Common myeloid progenitor, CD34-positive (primary cell): ENCODE data around the gene EFNA5.

Source experiments
- CTCF ChIA-PET: fragments of 350-600 bp; sonication (Branson Sonifier 250); formaldehyde crosslinking; loops from one replicate; lab custom pipeline; 2021; ENCODE audit warnings: antibody characterized with exemption; lab: Charles Lee
- POLR2A ChIA-PET: fragments of 350-600 bp; sonication (Branson Sonifier 250); formaldehyde crosslinking; loops from one replicate; lab custom pipeline; 2021; ENCODE audit warnings: antibody characterized with exemption; lab: Charles Lee
- DNase-seq, 3 donors: peaks; one replicate each; pipeline versions ENCODE4 v3.0.0 to v3.0.0-alpha.2; 2013
- H3K27ac ChIP-seq, 2 experiments: 1 replicate in 1 of 2; 2 replicates in 1 of 2; pipeline ENCODE4 v1.7.0; 2013; ENCODE audit warnings: inconsistent platforms in 2 of 2, low read length in 2 of 2, mild to moderate bottlenecking in 2 of 2, low read depth in 1 of 2, moderate library complexity in 1 of 2; ENCODE audit not compliant: severe bottlenecking in 2 of 2, insufficient read depth in 1 of 2, poor library complexity in 1 of 2
- H3K27me3 ChIP-seq, 5 experiments: replicated peaks in 2 of 5; 1 replicate in 3 of 5; 2 replicates in 2 of 5; pipeline versions ENCODE4 v1.6.1 to v1.7.0; 2013; ENCODE audit warnings: low read length in 4 of 5, mild to moderate bottlenecking in 2 of 5, moderate library complexity in 2 of 5, inconsistent platforms in 1 of 5; ENCODE audit not compliant: insufficient read depth in 5 of 5, control insufficient read depth in 4 of 5
- H3K36me3 ChIP-seq, 4 experiments: 1 replicate in 2 of 4; 2 replicates in 2 of 4; pipeline versions ENCODE4 v1.6.1 to v1.7.0; 2013; ENCODE audit warnings: low read length in 3 of 4, control low read depth in 1 of 4, mild to moderate bottlenecking in 1 of 4; ENCODE audit not compliant: control insufficient read depth in 4 of 4, insufficient read depth in 4 of 4
- H3K4me1 ChIP-seq, 4 experiments: 1 replicate in 3 of 4; 2 replicates in 1 of 4; pipeline versions ENCODE4 v1.6.1 to v1.7.1; 2013; ENCODE audit warnings: low read length in 3 of 4, mild to moderate bottlenecking in 3 of 4, control low read depth in 1 of 4, inconsistent platforms in 1 of 4, moderate library complexity in 1 of 4; ENCODE audit not compliant: control insufficient read depth in 4 of 4, insufficient read depth in 4 of 4; ENCODE audit errors: control extremely low read depth in 1 of 4
- H3K4me3 ChIP-seq, 7 experiments: 1 replicate in 4 of 7; 2 replicates in 3 of 7; pipeline versions ENCODE4 v1.5.1 to v1.7.0; 2013; ENCODE audit warnings: mild to moderate bottlenecking in 7 of 7, low read length in 6 of 7, moderate library complexity in 6 of 7, inconsistent platforms in 2 of 7, low read depth in 2 of 7, control low read depth in 1 of 7; ENCODE audit not compliant: insufficient read depth in 4 of 7, control insufficient read depth in 1 of 7; ENCODE audit errors: extremely low read depth in 1 of 7
- H3K9me3 ChIP-seq, 5 experiments: 1 replicate in 4 of 5; 2 replicates in 1 of 5; pipeline versions ENCODE4 v1.6.1 to v1.7.1; 2013; ENCODE audit warnings: low read length in 4 of 5, mild to moderate bottlenecking in 2 of 5, inconsistent platforms in 1 of 5, low read depth in 1 of 5, moderate library complexity in 1 of 5; ENCODE audit not compliant: control insufficient read depth in 4 of 5, insufficient read depth in 2 of 5; ENCODE audit errors: control extremely low read depth in 1 of 5
- WGBS: methylation state at CpG from one replicate; pipeline ENCODE4 v1.1.5; 2013; ENCODE audit not compliant: insufficient coverage; 5-methylcytosine and 5-hydroxymethylcytosine counted together

Gene EFNA5

GRCh38 chr5:107704681-107705401 is 34.1 kb upstream of the EFNA5 start:
- H3K27me3 ChIP-seq = no peaks in the 10 kb centered on the region
- H3K36me3 ChIP-seq = no peaks in the 10 kb centered on the region
- no peak overlapping the region for H3K27ac ChIP-seq
- DNase-seq = no peak
- 57% methylated on average over 6 of the region's 12 CpGs for WGBS
- ChIA-PET POLR2A (no interaction called here), CTCF (no interaction called here)
- H3K4me1 ChIP-seq = no peaks in the 10 kb centered on the region
- H3K9me3 ChIP-seq = peaks cover 0 to 2% (median 0%) of the 10 kb centered on the region in 5 experiments
- no peak overlapping the region for H3K4me3 ChIP-seq

DNA sequence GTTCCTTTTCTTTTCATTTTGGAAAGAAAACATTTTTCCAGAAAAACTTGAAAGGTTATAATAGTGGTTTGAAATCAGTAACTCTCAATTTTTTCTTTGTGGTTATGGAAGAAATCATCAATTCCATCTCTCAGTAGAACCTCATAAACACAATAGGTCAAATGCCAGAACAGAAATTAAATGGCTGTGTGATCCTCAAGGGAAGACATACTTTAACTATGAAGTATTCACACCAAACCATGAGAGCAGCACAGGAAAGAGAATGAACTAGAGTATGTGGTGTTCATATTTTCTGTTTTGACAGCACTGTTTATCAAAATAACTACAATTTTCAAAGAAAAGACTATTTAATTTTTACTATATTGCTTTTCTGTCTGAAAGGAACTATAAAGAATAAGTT is 29.7 kb upstream of the EFNA5 start:
- no peak for DNase-seq
- no peak overlapping the region for H3K27ac ChIP-seq
- no peak overlapping the region for H3K4me3 ChIP-seq
- CTCF ChIA-PET = interaction anchor here (1.0 kb wide), 1 partner anchor 26 kb away, joined by 3 read pairs; no protein-coding TSS in a partner anchor
- POLR2A ChIA-PET = no interaction called here
- no peaks in the 10 kb centered on the region for H3K36me3 ChIP-seq
- H3K4me1 ChIP-seq = no peaks in the 10 kb centered on the region
- peaks cover 0 to 2% (median 0%) of the 10 kb centered on the region in 5 experiments for H3K9me3 ChIP-seq
- peaks cover 0 to 2% (median 0%) of the 10 kb centered on the region in 5 experiments for H3K27me3 ChIP-seq

DNA sequence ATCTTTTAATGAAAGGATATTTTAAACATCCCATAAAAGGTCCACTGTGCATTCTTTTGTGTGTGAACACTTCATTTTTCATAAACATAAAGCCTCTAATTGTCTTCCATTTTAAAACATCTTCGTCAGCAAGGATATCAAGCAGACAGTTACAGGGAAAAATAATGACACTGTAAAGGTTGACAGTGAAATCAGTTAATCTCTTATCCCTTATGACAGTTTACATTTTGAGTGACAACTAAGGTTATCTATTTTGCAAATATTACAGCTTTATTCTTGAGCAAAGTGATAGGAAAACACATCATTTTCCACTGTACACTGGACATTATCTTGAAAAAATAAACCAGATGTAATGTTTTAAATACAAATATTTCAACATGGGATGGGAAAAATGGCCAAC is 28.7 kb upstream of the EFNA5 start:
- no peaks in the 10 kb centered on the region for H3K4me1 ChIP-seq
- H3K4me3 ChIP-seq = no peak overlapping the region
- no peak overlapping the region for H3K27ac ChIP-seq
- no peaks in the 10 kb centered on the region for H3K36me3 ChIP-seq
- CTCF ChIA-PET = no interaction called here
- POLR2A ChIA-PET = no interaction called here
- 100% methylated on average over 1 of the region's 1 CpG for WGBS
- peaks cover 0 to 2% (median 0%) of the 10 kb centered on the region in 5 experiments for H3K9me3 ChIP-seq
- peaks cover 0 to 2% (median 0%) of the 10 kb centered on the region in 5 experiments for H3K27me3 ChIP-seq
- no peak for DNase-seq

DNA sequence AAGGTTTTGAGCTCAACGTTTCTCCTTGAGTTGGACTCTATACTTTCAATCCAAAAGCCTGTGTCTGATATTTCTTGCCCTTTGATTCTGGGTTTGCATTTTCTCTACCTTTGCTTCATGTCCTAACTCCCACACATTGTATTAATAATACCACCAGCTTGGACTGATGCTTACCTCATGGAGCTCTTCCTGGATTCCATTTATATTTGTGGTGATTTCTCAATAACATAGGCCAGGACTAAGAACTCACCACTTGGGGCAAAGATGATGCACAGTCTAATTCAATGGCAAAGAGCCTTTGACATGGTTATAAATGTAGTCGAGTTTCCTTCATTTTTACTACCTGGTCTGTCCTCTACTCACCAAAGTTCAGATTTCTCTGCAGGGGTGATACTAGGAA is 27.5 kb upstream of the EFNA5 start:
- H3K36me3 ChIP-seq = no peaks in the 10 kb centered on the region
- CTCF ChIA-PET = no interaction called here
- DNase-seq = no peak

GRCh38 chr5:107696498-107696897 is 25.8 kb upstream of the EFNA5 start:
- peaks cover 0 to 4% (median 0%) of the 10 kb centered on the region in 5 experiments for H3K9me3 ChIP-seq
- H3K4me3 ChIP-seq = no peak overlapping the region
- ChIA-PET POLR2A (no interaction called here), CTCF (no interaction called here)
- DNase-seq = no peak
- 73% methylated on average over 3 of the region's 4 CpGs for WGBS
- peaks cover 0 to 2% (median 0%) of the 10 kb centered on the region in 5 experiments for H3K27me3 ChIP-seq
- no peaks in the 10 kb centered on the region for H3K4me1 ChIP-seq
- no peak overlapping the region for H3K27ac ChIP-seq
- no peaks in the 10 kb centered on the region for H3K36me3 ChIP-seq

More for the DNA sequence above, 27.5 kb upstream of the EFNA5 start:
- POLR2A ChIA-PET = no interaction called here
- Histone ChIP-seq H3K9me3 (peaks cover 0 to 2% (median 0%) of the 10 kb centered on the region in 5 experiments), H3K27ac (no peak overlapping the region), H3K4me1 (no peaks in the 10 kb centered on the region), H3K4me3 (no peak overlapping the region), H3K27me3 (peaks cover 0 to 2% (median 0%) of the 10 kb centered on the region in 5 experiments)
- 88% methylated on average over 2 of the region's 2 CpGs for WGBS

GRCh38 chr5:107696080-107696479 is 25.3 kb upstream of the EFNA5 start:
- no peaks in the 10 kb centered on the region for H3K36me3 ChIP-seq
- no peak overlapping the region for H3K4me3 ChIP-seq
- peaks cover 0 to 2% (median 0%) of the 10 kb centered on the region in 5 experiments for H3K27me3 ChIP-seq
- POLR2A ChIA-PET = no interaction called here
- peaks cover 0 to 4% (median 0%) of the 10 kb centered on the region in 5 experiments for H3K9me3 ChIP-seq
- H3K4me1 ChIP-seq = no peaks in the 10 kb centered on the region
- DNase-seq = no peak
- H3K27ac ChIP-seq = no peak overlapping the region
- WGBS = 92% methylated on average over 3 of the region's 4 CpGs
- CTCF ChIA-PET = no interaction called here

DNA sequence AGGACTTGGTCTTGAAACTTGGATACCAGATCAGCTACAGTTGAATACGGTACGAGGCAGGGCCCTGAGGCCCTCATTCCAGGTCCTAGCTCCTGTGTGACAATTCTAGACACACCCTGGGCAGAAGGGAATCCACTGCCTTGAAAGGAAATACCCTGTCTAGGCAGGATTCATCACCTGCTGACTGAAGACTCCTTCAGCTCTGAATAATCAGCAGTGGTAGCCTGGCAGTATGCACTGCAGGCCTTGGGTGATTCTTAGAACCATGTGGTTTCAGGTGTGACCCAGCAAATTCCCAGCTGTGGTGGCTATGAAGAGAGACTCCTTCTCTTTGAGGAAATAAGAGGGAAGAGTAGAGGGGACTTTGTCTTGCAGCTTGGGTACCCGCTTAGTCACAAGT is 17.2 kb upstream of the EFNA5 start:
- Histone ChIP-seq H3K36me3 (no peaks in the 10 kb centered on the region), H3K27ac (no peak overlapping the region), H3K4me3 (no peak overlapping the region), H3K27me3 (no peaks in the 10 kb centered on the region), H3K9me3 (peaks cover 0 to 4% (median 0%) of the 10 kb centered on the region in 5 experiments), H3K4me1 (no peaks in the 10 kb centered on the region)
- ChIA-PET POLR2A (no interaction called here), CTCF (no interaction called here)
- WGBS = 94% methylated on average over 3 of the region's 3 CpGs
- no peak for DNase-seq
